Measurements from ENCODE around the gene FGR.

FGR gene

GRCh38 chr1:27648602-27649305, 13.8 kb upstream of the FGR start:
- TF ChIP-seq ZFP3 (CRISPR knock-in tag; IDR thresholded peaks at IDR 0.05) (no peak), ZNF8 (CRISPR knock-in tag; IDR thresholded peaks at IDR 0.05) (no peak), POU6F1 (CRISPR knock-in tag; IDR thresholded peaks at IDR 0.05; ENCODE audit: borderline replicate concordance, low read depth) (no peak), GLIS3 (CRISPR knock-in tag; IDR thresholded peaks at IDR 0.05) (no peak), OSR1 (CRISPR knock-in tag; IDR thresholded peaks at IDR 0.05) (no peak), PATZ1 (CRISPR knock-in tag; IDR thresholded peaks at IDR 0.05; ENCODE audit: borderline replicate concordance) (no peak), ZNF565 (CRISPR knock-in tag; conservative IDR thresholded peaks at IDR 0.05; ENCODE audit: low read depth) (no peak), ARNTL (CRISPR knock-in tag; IDR thresholded peaks at IDR 0.05; ENCODE audit: borderline replicate concordance, low read depth) (no peak), ZFP30 (CRISPR knock-in tag; IDR thresholded peaks at IDR 0.05) (no peak), TOX (CRISPR knock-in tag; IDR thresholded peaks at IDR 0.05; ENCODE audit: borderline replicate concordance) (no peak), ISL1 (CRISPR knock-in tag; IDR thresholded peaks at IDR 0.05) (no peak), CREB5 (CRISPR knock-in tag; IDR thresholded peaks at IDR 0.05; ENCODE audit: low read depth) (no peak), PPARA (CRISPR knock-in tag; IDR thresholded peaks at IDR 0.05; ENCODE audit: borderline replicate concordance) (no peak), ZC3H10 (CRISPR knock-in tag; IDR thresholded peaks at IDR 0.05) (no peak), SNAI2 (CRISPR knock-in tag; IDR thresholded peaks at IDR 0.05) (no peak), ZNF70 (CRISPR knock-in tag; IDR thresholded peaks at IDR 0.05) (no peak), ESRRG (CRISPR knock-in tag; IDR thresholded peaks at IDR 0.05) (no peak), BACH2 (CRISPR knock-in tag; IDR thresholded peaks at IDR 0.05; ENCODE audit: borderline replicate concordance) (no peak)
- ATAC-seq = no peak

- no peak for ATAC-seq
- TF ChIP-seq CSDC2 (CRISPR knock-in tag; IDR thresholded peaks at IDR 0.05) (no peak), OSR1 (CRISPR knock-in tag; IDR thresholded peaks at IDR 0.05) (no peak)
Observed at GRCh38 chr1:27647328-27647727, 12.3 kb upstream of the FGR start.

GRCh38 chr1:27646676-27647075, 11.7 kb upstream of the FGR start:
- no peak for ATAC-seq

More at GRCh38 chr1:27646676-27647075, 11.7 kb upstream of the FGR start:
- TF ChIP-seq PPARA (CRISPR knock-in tag; IDR thresholded peaks at IDR 0.05; ENCODE audit: borderline replicate concordance) (no peak), ARNTL (CRISPR knock-in tag; IDR thresholded peaks at IDR 0.05; ENCODE audit: borderline replicate concordance, low read depth) (no peak), OSR1 (CRISPR knock-in tag; IDR thresholded peaks at IDR 0.05) (no peak), SNAI2 (CRISPR knock-in tag; IDR thresholded peaks at IDR 0.05) (no peak), ZNF70 (CRISPR knock-in tag; IDR thresholded peaks at IDR 0.05) (no peak), ESRRG (CRISPR knock-in tag; IDR thresholded peaks at IDR 0.05) (no peak), GLIS3 (CRISPR knock-in tag; IDR thresholded peaks at IDR 0.05) (no peak), CREB5 (CRISPR knock-in tag; IDR thresholded peaks at IDR 0.05; ENCODE audit: low read depth) (no peak), ZC3H10 (CRISPR knock-in tag; IDR thresholded peaks at IDR 0.05) (no peak), ZFP30 (CRISPR knock-in tag; IDR thresholded peaks at IDR 0.05) (no peak), CSRNP3 (CRISPR knock-in tag; IDR thresholded peaks at IDR 0.05) (no peak), PATZ1 (CRISPR knock-in tag; IDR thresholded peaks at IDR 0.05; ENCODE audit: borderline replicate concordance) (no peak), ZNF8 (CRISPR knock-in tag; IDR thresholded peaks at IDR 0.05) (no peak)
